NCI-H146 (cell line): ENCODE data around the gene SEC14L2.
"Not testable (repeated sequence)": the region's sequence is repeated elsewhere in the genome, so short reads cannot be mapped to it uniquely, and the experiment has no call there.

ENCODE experiments used
- DNase-seq: peaks from one replicate; lab custom pipeline; 2025; lab: John Stamatoyannopoulos, UW

SEC14L2 gene

DNA sequence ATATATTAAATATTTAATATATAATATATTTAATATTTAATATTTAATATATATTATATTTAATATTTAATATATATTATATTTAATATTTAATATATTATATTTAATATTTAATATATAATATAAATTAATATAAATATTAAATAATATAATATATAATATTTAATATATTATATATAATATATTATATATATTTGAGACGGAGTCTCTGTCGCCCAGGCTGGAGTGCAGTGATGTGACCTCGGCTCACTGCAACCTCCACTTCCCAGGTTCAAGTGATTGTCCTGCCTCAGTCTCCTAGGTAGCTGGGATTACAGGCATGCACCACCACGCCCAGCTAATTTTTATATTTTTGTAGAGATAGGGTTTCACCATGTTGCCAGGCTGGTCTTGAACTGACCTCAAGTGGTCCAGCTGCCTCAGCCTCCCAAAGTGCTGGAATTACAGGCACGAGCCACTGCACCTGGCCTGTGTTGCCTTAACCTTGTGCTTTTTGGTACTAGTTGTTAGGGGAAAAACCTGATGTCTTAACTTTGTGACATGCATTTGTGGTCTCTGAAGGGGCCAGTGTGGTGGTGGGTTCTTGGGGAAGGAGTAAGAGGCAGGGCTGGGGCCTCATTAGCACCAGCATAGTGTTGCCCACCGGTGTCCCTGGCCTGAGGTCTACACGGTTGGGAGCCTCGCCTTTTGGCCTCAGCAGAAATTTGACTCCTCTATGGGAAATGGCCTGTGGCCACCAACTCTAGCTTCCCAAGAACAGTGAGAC lies 58.4 kb downstream of the SEC14L2 start:
- no peak for DNase-seq

DNA sequence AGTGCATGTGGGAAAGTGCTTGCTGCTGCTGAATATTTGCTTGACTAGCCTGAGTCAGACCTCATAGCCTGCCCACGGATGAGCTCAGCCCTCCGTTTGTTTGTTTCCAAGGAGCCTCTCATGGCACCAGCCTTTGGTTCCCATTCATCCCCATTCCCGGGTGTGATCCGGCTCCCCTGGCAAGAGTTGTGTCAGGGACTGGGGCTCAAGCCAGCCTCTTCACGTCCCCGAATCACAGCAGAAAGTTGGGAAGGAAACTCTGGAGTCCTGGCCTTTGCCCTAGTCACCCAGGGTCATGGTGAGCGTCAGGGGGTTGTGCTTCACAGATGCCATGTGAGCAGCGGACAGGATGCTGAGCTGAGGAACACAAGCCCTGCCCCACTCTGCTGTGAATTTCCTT lies 61.2 kb downstream of the SEC14L2 start:
- no peak for DNase-seq

DNA sequence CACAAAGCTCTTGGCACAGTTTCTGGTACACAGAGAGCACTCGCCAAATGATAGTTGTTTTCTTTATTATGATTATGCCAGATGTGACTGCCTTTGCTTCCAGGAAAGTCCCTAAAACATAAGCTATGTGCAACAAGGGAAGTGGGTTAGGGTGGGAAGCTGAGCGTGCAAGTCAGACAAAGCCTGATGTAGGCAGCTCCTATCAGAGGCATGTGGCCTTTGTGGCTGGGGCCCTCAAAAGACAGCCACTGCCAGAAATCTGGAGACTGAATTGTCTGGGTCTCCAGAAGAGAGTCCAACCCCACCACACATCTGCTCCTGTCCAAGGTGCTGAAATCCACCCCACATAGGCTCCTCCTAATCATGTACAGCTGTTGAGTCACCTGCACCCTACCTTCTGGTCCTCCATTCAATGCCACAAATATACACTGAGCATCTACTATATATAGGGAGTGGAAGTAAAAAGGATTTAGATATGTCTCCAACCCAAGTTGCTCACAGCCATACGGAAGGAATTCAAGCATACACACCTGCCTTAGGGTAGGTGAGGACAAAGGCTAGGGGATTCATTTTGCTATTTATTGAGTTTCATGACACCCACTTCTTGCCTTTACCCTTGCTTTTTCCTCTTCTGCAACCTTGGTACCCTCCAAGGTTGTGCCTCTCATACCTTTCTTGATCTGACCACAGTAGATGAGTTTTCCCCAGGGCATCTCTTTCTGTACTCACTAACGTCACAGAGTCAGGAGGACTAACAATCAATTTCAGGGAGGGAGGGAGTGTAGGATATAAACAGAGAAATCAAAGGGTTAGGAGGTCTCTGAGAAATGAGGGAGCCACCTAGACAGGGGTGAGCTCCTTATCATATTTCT lies 62.6 kb downstream of the SEC14L2 start:
- DNase-seq: no peak

DNA sequence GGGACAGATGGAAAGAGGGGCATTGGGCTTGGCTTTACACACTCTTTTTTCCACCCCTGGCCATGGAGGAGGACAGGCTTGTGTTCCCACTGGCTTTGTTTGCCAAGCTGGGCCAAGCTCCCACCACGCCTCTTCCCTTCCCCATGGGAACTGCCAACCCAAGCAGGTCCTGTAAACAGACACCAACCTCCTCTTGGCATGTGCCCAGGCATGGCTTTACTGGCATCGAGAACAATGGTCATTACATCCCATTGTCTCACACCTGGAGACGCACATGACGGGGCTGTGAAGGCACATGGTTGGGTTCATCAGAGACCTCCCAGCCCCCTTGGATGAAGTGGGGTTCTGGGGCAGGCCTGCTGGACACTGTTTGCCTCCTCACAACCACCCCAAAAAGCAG lies 63.3 kb downstream of the SEC14L2 start:
- no peak for DNase-seq

DNA sequence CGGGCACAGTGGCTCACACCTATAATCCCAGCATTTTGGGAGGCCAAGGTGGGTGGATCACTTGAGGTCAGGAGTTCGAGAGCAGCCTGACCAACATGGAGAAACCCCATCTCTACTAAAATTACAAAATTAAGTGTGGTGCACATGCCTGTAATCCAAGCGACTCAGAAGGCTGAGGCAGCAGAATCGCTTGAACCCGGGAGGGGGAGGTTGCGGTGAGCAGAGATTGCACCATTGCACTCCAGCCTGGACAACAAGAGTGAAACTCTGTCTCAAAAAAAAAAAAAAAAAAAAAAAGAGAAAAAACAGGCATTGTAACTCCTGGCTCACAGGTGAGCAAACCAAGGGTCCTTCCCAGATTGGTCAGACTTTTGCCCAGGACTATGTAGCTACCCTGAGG lies 63.7 kb downstream of the SEC14L2 start:
- not testable (repeated sequence) for DNase-seq

DNA sequence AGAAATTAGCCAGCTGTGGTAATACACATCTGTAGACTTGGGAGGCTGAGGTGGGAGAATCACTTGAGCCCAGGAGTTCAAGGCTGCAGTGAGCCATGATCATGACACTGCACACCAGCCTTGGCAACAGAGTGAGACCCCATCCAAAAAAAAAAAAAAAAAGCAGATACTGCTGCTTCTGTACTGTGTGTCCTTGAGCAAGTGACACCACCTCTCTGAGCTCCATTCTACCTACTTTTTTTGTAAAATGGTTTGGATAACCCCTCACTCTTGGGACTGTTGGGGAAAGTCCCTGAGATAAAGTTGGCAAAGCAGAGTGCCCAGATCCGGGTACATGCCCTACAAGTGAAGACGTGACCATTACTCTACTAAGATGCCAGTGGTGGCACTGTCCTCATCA lies 72.3 kb downstream of the SEC14L2 start:
- DNase-seq: no peak

DNA sequence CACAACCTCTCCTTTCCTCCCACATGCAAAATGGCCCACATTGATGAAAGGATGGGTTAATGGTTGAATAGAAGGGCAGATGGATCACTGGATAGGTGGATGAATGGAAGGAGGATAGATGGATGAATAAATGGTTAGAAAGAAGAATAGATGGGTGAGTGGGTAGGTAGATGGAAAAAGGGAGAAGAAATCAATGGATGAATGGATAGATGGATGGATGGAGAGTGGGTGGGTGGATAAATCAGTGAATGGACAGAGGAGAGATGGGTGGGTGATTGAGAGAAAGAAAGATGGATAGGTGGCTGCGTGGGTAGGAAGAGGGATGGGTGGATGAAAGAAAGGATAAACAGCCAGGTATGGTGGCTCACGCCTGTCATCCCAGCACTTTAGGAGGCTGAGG lies 73.8 kb downstream of the SEC14L2 start:
- DNase-seq: no peak

DNA sequence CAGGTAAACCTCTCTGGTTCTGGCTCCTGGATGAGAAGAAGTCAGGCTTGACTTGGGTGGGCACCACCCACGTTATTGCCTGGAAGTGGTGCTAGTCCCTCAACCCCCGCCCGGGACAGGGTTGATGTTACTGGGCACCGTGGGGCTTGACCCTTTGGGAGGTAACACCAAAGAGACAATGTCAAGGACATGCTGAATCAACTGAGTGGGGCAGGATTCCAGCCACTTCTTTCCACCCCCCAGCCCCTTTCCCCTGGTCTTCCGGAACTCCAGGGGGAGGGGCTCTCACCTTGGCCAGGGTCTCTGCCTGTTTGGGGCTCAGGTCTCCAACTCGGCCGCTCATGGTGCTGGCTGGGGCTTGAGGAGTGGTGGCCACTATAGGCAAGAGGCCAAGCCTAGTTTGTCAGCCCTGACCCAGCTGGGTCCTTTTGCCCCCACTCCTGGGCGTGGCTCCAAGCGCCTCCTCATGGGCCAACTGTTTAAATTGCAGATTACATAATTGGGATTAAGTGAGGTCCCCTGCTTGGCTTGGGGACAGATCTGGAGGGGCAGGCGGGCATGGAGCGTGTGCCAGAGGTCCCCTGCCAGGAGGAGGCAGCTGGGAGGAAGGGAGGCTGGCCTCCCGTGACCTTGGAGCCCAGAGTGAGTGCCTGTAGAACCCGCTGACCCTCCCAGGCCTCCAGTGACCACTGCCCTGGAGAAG lies 74.9 kb downstream of the SEC14L2 start, which contains the start of gene SEC14L3:
TSS of gene SEC14L3 (minus strand) at position 402 of the 703 bp plus-strand sequence. CDS start at position 343, 59 bp downstream.
- DNase-seq: no peak

DNA sequence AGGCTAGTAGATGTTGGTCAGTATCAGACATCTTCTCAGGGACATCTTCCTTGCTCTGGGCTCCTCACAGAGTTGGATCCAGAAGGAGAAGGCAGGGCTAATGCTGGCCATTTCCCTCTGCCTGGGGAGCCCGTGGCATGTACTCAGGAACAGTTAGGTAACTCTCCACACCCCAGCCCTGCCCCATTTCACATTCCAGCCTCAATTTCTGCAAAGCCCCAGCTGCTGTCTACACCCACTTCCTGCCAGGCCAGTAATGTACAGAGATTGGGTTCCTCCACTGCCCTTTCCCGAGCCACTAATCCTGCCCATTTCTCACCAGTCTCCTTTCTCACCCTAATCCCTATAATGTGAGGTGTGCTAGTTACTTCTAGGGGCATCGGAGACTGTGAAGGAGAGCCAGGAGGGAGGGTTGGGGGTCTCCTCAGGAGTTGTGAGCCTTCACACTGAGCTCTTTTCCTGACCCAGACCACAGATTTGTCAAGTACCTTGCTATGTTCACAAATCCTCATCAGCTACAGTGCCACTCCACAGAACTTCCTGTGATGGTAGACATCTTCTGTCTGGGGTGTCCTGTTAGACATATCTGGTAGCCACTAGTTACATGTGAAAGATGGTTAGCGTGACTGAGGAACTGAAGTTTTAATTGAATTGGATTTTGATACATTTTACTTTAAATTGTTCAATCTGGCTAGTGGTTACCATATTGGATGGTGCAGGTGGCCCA lies 76.3 kb downstream of the SEC14L2 start:
- no peak for DNase-seq

DNA sequence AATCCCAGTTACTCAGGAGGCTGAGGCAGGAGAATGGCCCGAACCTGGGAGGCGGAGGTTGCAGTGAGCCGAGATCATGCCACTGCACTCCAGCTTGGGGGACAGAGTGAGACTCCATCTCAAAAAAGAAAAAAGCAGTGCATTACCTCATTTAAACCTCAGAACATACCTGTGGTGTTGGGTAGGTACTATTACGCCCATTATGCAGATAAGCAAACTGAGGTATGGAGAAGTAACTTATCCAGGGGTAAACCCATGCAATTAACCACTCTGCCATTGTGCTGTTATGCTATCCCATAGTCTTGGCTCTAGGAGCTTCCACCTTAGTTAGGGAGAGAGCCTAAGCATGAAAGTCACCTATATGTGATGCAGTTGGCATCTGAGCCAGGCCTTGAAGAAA lies 77.3 kb downstream of the SEC14L2 start:
- no peak for DNase-seq
